Tibial nerve (tissue), 4 donors: Measurements from ENCODE around the gene CALU. TPM values are rescaled to one million over a fixed set of nuclear protein-coding genes. Genes with fewer than 3 reads are reported as not detected.

Experiments
- DNase-seq, 2 donors: peaks; one replicate each; pipeline ENCODE4 v3.0.0-alpha.2; 2019; ENCODE audit warnings: low spot score in 2 of 2
- H3K27ac ChIP-seq, 4 donors: fragments of 200-600 bp; sonication (generic) in 3 of 4; one replicate each; pipeline ENCODE4 v1.5.1; 2017 to 2019; ENCODE audit warnings: mild to moderate bottlenecking in 1 of 4
- H3K27me3 ChIP-seq, 2 donors: fragments of 200-600 bp; sonication (generic) in 1 of 2; one replicate each; pipeline versions ENCODE4 v1.5.1 to v1.6.0; 2017 to 2019
- H3K36me3 ChIP-seq, 3 donors: fragments of 200-600 bp; sonication (generic); one replicate each; pipeline ENCODE4 v1.5.1; 2018 to 2019
- H3K4me1 ChIP-seq, 4 donors: fragments of 200-600 bp; sonication (generic) in 3 of 4; one replicate each; pipeline ENCODE4 v1.5.1; 2017 to 2019
- H3K4me3 ChIP-seq, 4 donors: fragments of 200-600 bp; sonication (generic) in 3 of 4; one replicate each; pipeline ENCODE4 v1.5.1; 2017 to 2019; ENCODE audit warnings: mild to moderate bottlenecking in 1 of 4, moderate library complexity in 1 of 4
- H3K9me3 ChIP-seq, 4 donors: fragments of 200-600 bp; sonication (generic) in 3 of 4; one replicate each; pipeline ENCODE4 v1.5.1; 2017 to 2019
- CTCF ChIP-seq, 5 experiments: fragments of 200-600 bp in 3 of 5; fragments of 450-650 bp in 2 of 5; sonication (generic) in 3 of 5; IDR thresholded peaks; one replicate each; pipeline ENCODE4 v1.5.1; 2016 to 2019; ENCODE audit warnings: antibody characterized with exemption in 5 of 5, mild to moderate bottlenecking in 3 of 5, moderate library complexity in 2 of 5
- EP300 ChIP-seq, 2 donors: sonication (generic); formaldehyde crosslinking; IDR thresholded peaks; one replicate each; pipeline ENCODE4 v1.6.1; 2017; ENCODE audit warnings: antibody characterized with exemption in 2 of 2, mild to moderate bottlenecking in 1 of 2
- POLR2A ChIP-seq, 2 donors: fragments of 450-650 bp; IDR thresholded peaks; one replicate each; pipeline ENCODE4 v1.6.1; 2017; ENCODE audit warnings: antibody characterized with exemption in 2 of 2, mild to moderate bottlenecking in 2 of 2, moderate library complexity in 2 of 2
- WGBS, 2 donors: methylation state at CpG; one replicate each; pipeline ENCODE4 v1.1.5; 2018; 5-methylcytosine and 5-hydroxymethylcytosine counted together
- total RNA-seq, 4 donors: library from RNA; depleted of rRNA; stranded (reverse); fragments of >200 nt; gene quantifications; one replicate each; pipeline ENCODE4 v1.1.0, GENCODE V29; 2016

CALU gene
- total RNA-seq, 4 donors from 2014 or later: 77.3 to 94.8 (median 90.0) TPM

- H3K27me3 ChIP-seq: no peaks in the 10 kb centered on the region
- no peaks in the 10 kb centered on the region for H3K9me3 ChIP-seq
- no peak for TF ChIP-seq POLR2A (IDR thresholded peaks at IDR 0.05)
- TF ChIP-seq EP300 (IDR thresholded peaks at IDR 0.05): no peak
- no peak for TF ChIP-seq CTCF (IDR thresholded peaks at IDR 0.05)
- H3K4me3 ChIP-seq: no peak overlapping the region
- H3K4me1 ChIP-seq: no peaks in the 10 kb centered on the region
- DNase-seq: no peak
- WGBS, 2 donors: 88 to 97% methylated on average over 5 of the region's 5 CpGs
- peaks cover 0 to 18% (median 0%) of the 10 kb centered on the region in 3 donors for H3K36me3 ChIP-seq
- no peak overlapping the region for H3K27ac ChIP-seq
Observed at GRCh38 chr7:128805225-128805624, 66.1 kb downstream of the CALU start.

- Histone ChIP-seq H3K4me3 (no peak overlapping the region), H3K36me3 (peaks cover 0 to 18% (median 0%) of the 10 kb centered on the region in 3 donors), H3K27ac (no peak overlapping the region), H3K4me1 (no peaks in the 10 kb centered on the region), H3K27me3 (no peaks in the 10 kb centered on the region), H3K9me3 (no peaks in the 10 kb centered on the region)
- no peak for TF ChIP-seq POLR2A (IDR thresholded peaks at IDR 0.05)
- no peak for TF ChIP-seq CTCF (IDR thresholded peaks at IDR 0.05)
- no peak for TF ChIP-seq EP300 (IDR thresholded peaks at IDR 0.05)
- 81 to 86% methylated on average over 8 of the region's 8 CpGs for WGBS, 2 donors
- DNase-seq: no peak
Observed at GRCh38 chr7:128807191-128807590, 68.0 kb downstream of the CALU start.

- no peaks in the 10 kb centered on the region for H3K4me1 ChIP-seq
- H3K36me3 ChIP-seq: peaks cover 0 to 18% (median 0%) of the 10 kb centered on the region in 3 donors
- WGBS, 2 donors: 87 to 93% methylated on average over 3 of the region's 3 CpGs
Observed at GRCh38 chr7:128809363-128809762, 70.2 kb downstream of the CALU start.

GRCh38 chr7:128810473-128810872 lies 71.3 kb downstream of the CALU start:
- H3K36me3 ChIP-seq: peaks cover 0 to 9% (median 0%) of the 10 kb centered on the region in 3 donors
- 76 to 90% methylated on average over 2 of the region's 2 CpGs for WGBS, 2 donors
- no peaks in the 10 kb centered on the region for H3K4me1 ChIP-seq
- no peaks in the 10 kb centered on the region for H3K9me3 ChIP-seq
- no peaks in the 10 kb centered on the region for H3K27me3 ChIP-seq
- no peak for DNase-seq
- TF ChIP-seq EP300 (IDR thresholded peaks at IDR 0.05) (no peak), CTCF (IDR thresholded peaks at IDR 0.05) (no peak), POLR2A (IDR thresholded peaks at IDR 0.05) (no peak)
- H3K27ac ChIP-seq: no peak overlapping the region
- no peak overlapping the region for H3K4me3 ChIP-seq

More at GRCh38 chr7:128809363-128809762, 70.2 kb downstream of the CALU start:
- no peaks in the 10 kb centered on the region for H3K27me3 ChIP-seq
- no peak overlapping the region for H3K27ac ChIP-seq
- DNase-seq: no peak
- no peaks in the 10 kb centered on the region for H3K9me3 ChIP-seq
- no peak for TF ChIP-seq CTCF (IDR thresholded peaks at IDR 0.05)
- TF ChIP-seq EP300 (IDR thresholded peaks at IDR 0.05): no peak
- TF ChIP-seq POLR2A (IDR thresholded peaks at IDR 0.05): no peak
- no peak overlapping the region for H3K4me3 ChIP-seq

GRCh38 chr7:128810997-128811396 lies 71.8 kb downstream of the CALU start:
- Histone ChIP-seq H3K4me3 (no peak overlapping the region), H3K36me3 (peaks cover 0 to 4% (median 0%) of the 10 kb centered on the region in 3 donors), H3K4me1 (no peaks in the 10 kb centered on the region), H3K9me3 (no peaks in the 10 kb centered on the region), H3K27me3 (no peaks in the 10 kb centered on the region), H3K27ac (no peak overlapping the region)
- DNase-seq: no peak
- TF ChIP-seq EP300 (IDR thresholded peaks at IDR 0.05) (no peak), POLR2A (IDR thresholded peaks at IDR 0.05) (no peak), CTCF (IDR thresholded peaks at IDR 0.05) (no peak)
- WGBS, 2 donors: 92% methylated on average over 3 of the region's 3 CpGs
